Measurements from ENCODE around the gene OBP2A. TPM values are rescaled to one million over a fixed set of nuclear protein-coding genes. Genes with fewer than 3 reads are reported as not detected.

OBP2A gene
- total and polyA plus RNA-seq, 8 donors = not detected

DNA sequence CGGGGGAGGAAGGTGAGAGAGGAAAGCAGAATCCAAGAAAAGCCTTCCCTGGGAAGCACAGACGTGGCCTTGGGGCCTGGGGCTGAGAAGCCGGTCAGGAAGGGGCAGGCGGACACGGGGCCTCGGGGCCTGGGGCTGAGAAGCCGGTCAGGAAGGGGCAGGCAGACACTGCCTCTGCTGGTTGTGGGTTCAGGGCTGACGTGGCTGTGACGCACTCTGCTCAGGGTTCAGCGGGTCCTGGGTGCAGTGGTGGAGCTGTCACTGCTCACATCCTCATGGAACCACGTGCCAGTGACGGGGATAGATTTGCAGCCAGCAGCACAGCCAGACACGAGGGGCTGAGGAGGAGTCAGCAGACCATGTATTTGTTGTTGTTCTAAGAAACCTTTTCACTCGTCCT lies 28.4 kb downstream of the OBP2A start:
- Histone ChIP-seq H3K4me3 (no peak overlapping the region), H3K4me1 (no peaks in the 10 kb centered on the region), H3K9me3 (no peaks in the 10 kb centered on the region), H3K27me3 (peaks cover 0 to 24% of the 10 kb centered on the region in 2 donors), H3K27ac (no peak overlapping the region), H3K36me3 (no peaks in the 10 kb centered on the region)
- no peak for ATAC-seq
- intact Hi-C loops (cut with DNase I) = no loop called here
- DNase-seq = no peak
- TF ChIP-seq CTCF (IDR thresholded peaks at IDR 0.05) = no peak

DNA sequence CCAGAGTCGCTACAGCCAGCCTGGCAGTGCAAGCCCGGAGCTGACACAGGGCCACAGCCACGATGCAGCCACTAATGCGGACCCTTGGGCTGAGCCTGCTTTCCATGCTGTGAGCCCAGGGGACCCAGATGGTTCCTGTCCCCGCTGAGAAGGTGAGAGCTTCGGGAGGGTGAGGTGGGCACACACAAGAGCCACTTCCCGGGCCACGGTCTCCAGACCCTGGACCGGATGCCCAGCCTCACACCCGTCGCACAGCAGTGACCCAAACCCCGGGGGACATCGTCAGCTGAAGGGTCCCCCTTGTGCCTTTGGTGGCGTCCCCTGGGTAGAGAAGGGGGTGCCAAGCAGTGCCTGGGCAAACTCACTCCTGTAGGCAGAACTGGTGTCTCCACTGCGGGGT lies 29.0 kb downstream of the OBP2A start:
- ATAC-seq = no peak
- TF ChIP-seq CTCF (IDR thresholded peaks at IDR 0.05) = no peak
- H3K4me1 ChIP-seq = no peaks in the 10 kb centered on the region
- no peak overlapping the region for H3K27ac ChIP-seq
- peaks cover 0 to 24% of the 10 kb centered on the region in 2 donors for H3K27me3 ChIP-seq
- DNase-seq = no peak
- H3K36me3 ChIP-seq = no peaks in the 10 kb centered on the region
- intact Hi-C loops (cut with DNase I) = no loop called here
- no peaks in the 10 kb centered on the region for H3K9me3 ChIP-seq
- no peak overlapping the region for H3K4me3 ChIP-seq

- Histone ChIP-seq H3K27me3 (peaks cover 0 to 32% of the 10 kb centered on the region in 2 donors), H3K9me3 (no peaks in the 10 kb centered on the region), H3K27ac (no peak overlapping the region), H3K4me3 (no peak overlapping the region), H3K4me1 (no peaks in the 10 kb centered on the region), H3K36me3 (no peaks in the 10 kb centered on the region)
- TF ChIP-seq CTCF (IDR thresholded peaks at IDR 0.05) = no peak
- DNase-seq (no peak), ATAC-seq (no peak)
- intact Hi-C loops (cut with DNase I) = no loop called here
These were observed 30.2 kb downstream of the OBP2A start for GRCh38 chr9:135575995-135576631.

DNA sequence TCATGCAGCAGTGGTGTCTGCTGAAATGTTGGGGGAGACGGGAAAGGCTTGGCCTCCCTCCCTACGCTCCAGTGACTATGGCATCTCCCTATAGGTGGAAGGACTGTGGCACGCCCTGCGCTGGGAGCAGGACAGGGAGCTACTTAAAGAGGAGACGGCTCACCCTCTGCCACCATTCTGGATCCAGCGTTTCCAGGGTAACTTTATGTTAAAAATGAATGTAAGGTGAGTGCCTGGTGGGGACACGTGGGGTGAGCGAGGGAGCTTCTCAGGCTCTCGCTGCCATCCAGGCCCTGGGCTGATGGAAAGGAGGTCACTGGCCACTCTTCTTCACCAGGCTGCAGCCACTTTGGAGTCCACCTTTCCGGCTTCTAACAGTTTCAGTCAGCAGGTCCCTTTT lies 31.3 kb downstream of the OBP2A start:
- Histone ChIP-seq H3K27ac (no peak overlapping the region), H3K4me1 (no peaks in the 10 kb centered on the region), H3K27me3 (peaks cover 0 to 33% of the 10 kb centered on the region in 2 donors), H3K36me3 (no peaks in the 10 kb centered on the region), H3K4me3 (no peak overlapping the region), H3K9me3 (no peaks in the 10 kb centered on the region)
- no peak for ATAC-seq
- DNase-seq = no peak
- no peak for TF ChIP-seq CTCF (IDR thresholded peaks at IDR 0.05)
- intact Hi-C loops (cut with DNase I) = no loop called here

DNA sequence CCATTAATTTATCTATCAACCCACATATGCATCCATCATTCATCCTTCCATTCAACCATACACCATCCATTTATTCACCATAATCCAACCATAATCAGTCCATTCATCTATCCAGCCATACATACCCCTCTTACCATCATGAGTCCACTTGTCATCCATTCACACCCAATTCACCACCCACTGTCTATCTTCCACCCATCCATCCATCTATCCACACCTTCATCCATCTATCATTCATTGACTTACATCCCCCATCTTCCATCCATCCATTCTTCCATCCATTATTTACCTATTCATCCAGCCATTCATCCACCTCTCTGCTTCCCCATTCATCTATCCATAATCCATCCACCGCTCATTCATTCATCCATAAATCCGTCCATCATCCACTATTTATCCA lies 33.4 kb downstream of the OBP2A start:
- intact Hi-C loops (cut with DNase I) = no loop called here
- H3K27ac ChIP-seq = no peak overlapping the region
- no peak for TF ChIP-seq CTCF (IDR thresholded peaks at IDR 0.05)
- H3K36me3 ChIP-seq = no peaks in the 10 kb centered on the region
- no peak for DNase-seq
- ATAC-seq = no peak
- H3K4me3 ChIP-seq = no peak overlapping the region
- no peaks in the 10 kb centered on the region for H3K4me1 ChIP-seq
- peaks cover 0 to 40% of the 10 kb centered on the region in 2 donors for H3K27me3 ChIP-seq
- no peaks in the 10 kb centered on the region for H3K9me3 ChIP-seq

Measured in left lung (tissue), 10 donors.